Kasumi-1 (cell line): Measurements from ENCODE around the gene HTR4.
"Not testable (repeated sequence)": the region's sequence is repeated elsewhere in the genome, so short reads cannot be mapped to it uniquely, and the experiment has no call there.

Source experiments
- DNase-seq, 2 experiments: peaks; one replicate each; lab custom pipeline; 2025; lab: John Stamatoyannopoulos, UW

The HTR4 gene

DNA sequence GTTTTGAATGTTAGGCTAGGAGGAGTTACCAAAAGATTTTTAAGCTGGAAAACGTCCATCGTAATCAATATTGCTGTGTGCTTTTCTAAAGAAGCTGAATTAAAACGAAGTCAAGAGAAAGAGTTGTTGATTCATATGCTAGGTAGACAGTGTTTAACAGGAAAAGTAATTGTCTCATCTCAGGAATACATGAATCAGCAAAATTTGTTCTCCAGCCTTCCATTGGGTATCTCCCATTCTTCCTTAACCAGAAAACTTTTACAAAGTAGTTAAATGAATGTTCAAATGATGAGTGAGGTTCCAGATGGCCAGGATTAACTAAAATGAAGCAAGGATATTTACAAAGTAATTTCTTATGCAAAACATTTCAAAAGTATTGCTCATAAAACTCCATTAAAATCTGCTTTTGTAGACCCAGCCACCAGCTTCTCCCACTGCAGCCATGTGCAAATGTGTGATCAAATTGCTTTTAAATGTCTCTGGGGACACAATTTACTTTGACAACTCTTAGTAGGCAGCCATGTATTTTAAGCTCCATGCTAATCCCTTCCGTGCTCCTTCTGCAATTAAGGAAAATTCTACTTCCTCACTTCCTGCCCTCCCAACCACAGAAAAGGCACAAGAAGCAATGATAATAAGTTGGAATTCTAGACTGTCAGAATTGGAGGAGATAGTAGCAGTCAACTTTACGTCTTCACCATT is 121.2 kb downstream of the HTR4 start:
- DNase-seq = no peak

DNA sequence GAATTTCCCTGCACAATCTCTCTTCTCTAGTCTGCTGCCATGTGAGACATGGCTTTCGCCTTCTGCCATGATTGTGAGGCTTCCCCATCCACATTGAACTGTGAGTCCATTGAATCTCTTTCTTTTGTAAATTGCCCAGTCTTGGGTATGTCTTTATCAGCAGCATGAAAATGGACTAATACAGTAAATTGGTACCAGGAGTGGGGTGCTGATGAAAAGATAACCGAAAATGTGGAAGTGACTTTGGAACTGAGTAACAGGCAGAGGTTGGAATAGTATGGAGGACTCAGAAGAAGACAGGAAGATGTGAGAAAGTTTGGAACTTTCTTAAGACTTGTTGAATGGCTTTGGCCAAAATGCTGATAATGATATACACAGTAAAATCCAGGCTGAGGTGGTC is 124.9 kb downstream of the HTR4 start:
- not testable (repeated sequence) for DNase-seq

DNA sequence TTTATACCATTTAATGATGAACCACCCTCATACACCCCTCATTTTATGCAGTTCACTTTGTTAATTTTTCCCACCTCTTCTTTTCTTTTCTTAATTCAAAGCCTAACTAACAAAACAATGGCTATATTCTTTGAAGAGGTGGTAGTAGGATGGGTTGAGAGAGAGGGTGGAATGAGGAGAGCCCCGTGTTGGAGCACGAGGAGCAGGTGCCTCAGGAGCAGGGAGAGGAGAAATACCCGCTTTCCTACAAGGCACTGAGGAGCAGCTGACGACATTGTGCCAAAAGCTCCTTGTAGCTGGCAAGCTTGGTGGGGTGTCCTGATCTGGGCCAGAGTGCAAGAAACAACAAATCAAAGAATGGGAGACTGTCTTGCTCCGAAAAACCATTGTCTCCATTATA is 129.6 kb downstream of the HTR4 start:
- DNase-seq = no peak

DNA sequence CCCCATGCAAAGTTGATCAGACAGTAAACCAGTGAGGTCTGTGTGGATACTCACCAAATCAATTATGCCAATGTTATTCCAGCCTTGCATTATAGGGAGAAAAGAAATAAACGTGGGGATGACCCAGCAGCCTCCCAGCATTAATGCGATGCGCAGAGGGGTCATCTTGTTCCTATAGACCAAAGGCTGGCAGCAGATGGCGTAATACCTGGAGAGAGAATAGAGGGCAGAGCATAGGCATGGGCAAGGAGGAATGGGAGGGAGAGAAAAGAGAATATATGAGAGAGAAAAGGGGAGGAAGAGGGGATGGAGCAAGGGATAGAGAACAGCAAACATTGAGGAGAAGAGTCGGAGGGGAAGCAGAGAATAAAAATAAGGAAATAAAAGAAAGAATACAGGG is 131.2 kb downstream of the HTR4 start:
- no peak for DNase-seq

DNA sequence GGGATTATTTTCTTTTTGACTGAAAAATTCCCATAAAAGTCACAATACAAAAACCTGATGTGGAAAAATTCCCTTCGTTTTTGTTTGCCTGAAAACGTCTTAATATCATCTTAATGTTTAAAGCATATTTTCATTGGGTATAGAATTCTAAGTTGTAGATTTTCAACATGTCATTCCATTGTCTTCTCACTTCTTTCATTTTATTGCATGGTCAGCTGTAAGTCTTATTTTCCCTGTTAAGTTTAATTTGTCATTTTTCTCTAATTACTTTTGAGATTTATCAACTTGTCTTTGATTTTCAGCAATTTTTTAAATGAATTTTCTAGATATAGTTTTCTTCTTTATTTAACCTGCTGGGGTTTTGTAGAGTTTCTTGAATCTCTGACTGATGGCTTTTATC is 138.9 kb downstream of the HTR4 start:
- no peak for DNase-seq

DNA sequence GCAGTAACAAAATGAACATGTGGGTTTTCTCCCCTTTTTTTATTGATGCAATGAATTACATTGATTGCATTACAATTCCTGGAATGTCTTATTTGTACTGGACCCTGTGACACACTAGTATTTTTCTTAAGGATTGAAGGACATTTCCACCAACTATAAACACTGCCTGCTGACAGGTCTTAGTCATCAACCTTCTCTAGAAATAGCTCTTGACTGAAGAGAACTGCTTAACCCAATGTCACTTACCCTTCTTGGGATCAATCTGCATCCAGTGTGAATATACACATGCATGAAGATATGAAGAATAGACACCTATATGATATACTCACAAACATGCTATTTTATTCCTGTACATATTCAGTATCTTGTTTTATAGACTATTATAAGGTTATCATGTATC is 140.0 kb downstream of the HTR4 start:
- DNase-seq = no peak

DNA sequence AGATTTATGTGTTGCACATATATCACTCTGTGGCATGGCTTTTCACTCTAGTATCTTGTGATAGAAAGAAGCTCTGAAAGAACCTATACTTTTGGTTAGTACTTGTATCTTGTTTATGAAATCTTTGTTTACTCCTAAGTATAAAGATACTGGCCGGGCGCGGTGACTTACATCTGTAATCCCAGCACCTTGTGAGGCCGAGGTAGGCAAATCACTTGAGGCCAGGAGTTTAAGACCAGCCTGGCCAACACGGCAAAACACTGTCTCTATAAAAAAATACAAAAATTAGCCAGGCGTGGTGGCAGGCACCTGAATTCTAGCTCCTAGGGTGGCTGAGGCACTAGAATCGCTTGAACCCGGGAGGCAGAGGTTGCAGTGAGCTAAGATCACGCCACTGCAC is 141.8 kb downstream of the HTR4 start:
- DNase-seq = no peak

DNA sequence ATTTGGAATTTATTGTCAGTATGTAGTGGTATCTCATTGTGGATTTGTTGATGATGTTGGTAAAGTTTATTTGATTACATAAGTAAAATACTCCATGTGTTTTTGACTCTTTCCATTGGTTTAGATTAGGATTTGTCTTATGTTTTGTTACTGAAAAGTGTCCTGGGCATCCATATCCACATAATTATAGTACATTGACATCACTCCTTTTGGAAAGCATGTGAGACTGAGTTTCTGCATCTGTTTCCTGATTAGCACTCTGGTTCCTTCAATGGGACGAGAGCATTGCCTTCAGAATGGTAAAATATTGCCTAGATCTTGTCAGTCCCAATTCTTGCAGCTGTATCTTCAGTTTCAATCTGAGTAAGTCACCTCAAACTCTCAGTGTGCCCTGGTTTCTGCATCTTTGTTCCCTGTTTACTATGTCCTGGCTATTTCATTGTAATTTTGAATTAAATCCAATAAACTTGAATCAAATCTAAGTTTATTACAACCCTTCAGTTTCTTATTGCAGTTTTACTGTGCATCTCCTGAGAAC is 142.4 kb downstream of the HTR4 start:
- no peak for DNase-seq

DNA sequence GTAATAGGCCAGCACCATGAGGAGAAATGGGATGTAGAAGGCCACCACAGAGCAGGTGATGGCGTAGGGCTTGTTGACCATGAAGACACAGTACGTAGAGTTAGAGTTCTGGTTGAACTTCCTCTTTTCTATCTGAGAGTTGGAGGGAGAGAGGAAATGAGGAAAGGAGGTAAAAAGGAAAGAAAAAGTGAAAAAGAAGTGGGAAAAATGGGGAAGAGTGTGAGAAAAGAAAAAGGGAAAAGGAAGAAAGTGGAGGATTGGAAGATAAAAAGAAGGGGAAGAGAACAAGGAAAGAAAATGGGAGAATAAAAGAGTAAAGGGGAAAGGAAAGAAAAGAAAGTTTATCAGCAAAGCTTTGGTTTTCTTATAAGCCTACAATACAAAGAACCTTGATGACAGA is 144.4 kb downstream of the HTR4 start:
- no peak for DNase-seq

DNA sequence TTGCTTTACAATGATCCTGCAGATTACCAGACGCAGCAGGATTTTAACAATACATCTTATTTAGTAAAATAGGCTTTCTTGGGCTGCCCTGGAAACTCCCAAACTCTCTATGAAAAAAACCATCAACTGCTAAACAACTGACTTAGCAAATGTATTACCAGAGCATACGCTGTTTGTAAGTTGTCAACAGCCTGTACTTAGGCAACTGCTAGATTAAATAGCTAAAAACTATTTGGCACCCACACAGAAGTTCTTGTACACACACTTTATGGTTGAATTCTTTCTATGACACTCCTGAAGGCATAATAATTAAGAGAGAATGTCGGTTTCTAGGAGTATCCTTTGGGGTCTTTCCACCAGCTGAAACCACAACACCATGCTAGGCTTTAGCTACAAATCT is 146.7 kb downstream of the HTR4 start:
- DNase-seq = no peak

DNA sequence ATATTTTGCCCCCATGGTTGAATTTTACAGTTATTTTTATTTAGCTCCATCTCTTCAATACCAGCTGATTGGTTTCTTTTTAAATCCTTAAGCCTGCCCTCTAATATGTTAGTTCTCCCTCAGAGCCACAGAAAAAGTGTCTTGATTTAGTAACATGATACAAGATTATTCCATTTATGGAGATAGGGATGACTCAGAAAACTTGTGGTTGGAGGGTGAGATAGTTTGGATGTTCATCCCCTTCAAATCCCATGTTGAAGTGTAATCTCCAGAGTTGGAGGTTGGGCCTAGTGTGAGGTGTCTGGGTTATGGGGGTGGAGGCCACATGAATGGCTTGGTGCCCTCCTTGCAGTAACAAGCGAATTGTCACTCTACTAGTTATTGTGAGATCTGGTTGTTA is 154.9 kb downstream of the HTR4 start:
- DNase-seq = no peak

DNA sequence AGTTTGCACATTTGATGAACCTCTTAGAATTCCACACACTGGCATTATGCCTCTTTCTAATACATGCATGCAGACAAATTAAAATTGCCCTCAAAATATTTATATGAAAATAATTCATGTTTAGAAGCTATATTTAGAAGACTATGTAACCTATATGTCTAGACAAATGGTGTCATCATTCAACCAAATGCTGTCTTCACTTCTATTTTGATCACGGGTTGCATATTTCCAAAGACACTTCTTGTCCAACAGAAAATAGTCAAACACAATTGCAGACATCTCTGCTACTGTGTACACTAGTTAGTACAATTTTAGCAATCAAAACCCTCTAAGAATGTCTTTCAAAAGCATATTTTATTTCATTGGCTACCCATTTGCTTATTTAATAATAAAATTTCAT is 156.6 kb downstream of the HTR4 start:
- DNase-seq = no peak

DNA sequence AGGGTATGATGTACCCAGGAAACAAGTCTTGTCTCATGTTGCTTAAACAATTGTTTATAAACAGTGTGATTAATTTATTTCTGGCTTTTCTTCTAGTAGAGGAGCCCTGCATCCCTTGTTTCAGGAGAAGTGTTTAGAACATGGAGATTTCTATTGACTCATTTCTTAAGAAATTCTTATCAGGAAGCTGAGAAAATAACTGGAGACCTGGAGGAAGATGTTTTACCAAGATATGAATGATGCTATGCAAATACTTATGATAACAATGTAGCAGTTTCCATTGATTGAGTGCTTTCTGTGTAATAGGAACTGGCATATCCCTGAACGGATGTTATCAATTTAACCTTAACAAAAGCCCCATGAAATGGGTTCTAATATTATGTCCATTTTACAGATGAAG is 162.0 kb downstream of the HTR4 start:
- DNase-seq = no peak

DNA sequence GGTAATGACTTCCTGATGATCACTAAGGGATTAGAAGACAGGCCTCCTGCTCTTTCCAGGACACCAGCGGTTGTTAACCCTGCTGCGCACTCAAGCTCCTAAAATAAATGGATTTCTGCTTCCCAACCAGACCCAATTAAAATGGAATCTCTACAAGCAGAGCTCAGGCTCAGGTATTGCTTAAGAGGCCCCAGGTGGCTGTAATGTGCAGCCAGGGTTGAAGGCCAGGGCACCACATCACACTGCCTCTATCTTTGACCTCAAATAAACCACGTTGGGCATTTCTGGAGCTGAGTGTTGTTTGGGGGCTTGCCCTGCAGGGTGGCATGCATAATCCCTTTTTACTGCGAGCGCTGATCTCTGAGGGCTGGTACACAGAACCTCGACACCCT is 162.5 kb downstream of the HTR4 start:
- DNase-seq = no peak

DNA sequence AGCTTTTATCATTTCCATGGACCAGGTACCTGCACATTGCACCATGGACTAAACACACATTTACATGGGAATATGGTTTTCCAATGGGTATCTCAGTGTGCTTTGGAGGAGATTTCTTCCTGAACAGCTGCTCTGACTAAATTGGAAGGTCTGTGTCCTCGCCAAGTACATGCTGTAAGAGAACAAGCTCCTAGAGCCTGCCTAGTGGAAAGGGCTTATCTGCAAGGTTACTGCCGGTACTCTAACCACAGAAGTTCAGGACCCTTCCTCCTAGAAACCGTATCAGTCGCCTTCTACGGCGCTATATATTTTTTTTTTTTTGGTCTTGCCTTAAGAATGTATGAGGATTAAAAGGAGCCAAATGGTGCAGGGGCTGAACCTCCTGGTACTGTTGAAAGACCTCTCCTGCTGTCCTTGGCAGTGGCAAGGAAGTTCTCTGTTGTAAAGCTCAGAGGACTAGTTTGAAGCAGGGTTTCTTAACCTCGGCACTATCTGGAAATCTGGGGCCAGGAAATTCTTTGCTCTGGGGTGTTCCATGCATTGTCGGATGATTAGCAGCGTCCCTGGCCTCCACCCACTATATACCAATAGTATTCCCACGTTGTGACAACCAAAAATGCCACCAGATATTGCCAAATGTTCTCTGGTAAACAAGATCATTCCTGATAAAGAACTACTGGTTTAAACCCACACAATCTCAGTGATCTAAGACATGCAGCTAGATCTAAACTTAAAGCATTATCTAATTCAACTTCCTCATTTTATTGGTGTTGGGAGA is 163.1 kb downstream of the HTR4 start:
- peak; percentile 15 to 32 for DNase-seq

DNA sequence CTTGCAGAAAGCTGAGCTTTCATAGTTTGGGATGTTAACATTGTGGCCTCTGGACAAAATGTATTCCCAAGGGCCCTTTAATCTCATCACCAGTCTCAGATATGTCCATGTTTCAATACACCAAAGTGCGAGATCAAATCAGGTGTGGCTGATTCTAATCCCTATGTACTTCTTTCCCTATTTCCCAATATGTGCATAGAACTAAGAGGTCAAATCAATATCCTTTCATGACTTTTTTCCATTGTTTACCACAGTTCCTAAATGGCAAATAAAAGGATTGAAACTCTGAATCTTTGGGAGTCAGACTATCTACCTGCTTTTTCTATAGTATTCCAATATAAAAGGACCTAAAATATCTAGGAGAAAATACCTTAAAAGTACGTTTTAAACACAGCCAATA is 165.6 kb downstream of the HTR4 start:
- DNase-seq = no peak

DNA sequence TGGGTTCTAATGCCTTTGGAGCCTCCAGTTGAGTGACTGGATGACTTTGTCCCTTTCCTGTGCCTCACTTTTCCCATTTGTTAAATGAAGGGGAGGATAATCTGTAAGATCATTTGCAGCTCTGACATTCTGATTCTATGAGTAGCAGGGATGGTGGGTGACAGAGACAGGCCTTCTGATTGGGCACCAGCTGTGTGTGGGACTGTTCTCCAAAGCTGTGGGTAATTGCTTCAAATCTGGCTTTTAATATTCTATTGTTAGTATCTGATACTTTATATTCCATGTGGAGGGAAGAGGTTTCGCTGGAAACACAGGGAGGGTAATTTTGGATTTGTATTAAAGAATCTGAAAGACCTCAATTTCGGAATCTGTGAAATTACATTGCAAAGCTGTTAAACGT is 167.9 kb downstream of the HTR4 start:
- no peak for DNase-seq

DNA sequence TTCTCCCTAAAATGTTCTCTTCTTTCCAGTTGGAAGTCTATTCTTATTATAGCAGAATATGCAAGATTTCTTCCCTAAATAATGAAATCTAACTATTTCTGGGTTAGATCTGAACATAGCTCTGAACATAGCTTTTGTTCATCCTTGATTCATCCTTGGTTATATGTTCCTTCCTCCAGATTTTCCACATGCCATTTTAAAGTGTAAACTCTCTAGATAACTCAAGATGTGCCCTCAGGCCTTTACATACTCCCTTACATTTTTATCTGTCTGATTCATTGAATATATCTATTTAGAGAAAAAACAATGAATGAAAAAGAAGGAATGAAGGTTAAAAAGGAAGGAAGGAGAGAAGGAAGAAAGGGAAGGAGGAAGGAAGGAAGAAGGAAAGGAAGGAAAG is 169.7 kb downstream of the HTR4 start:
- no peak for DNase-seq

DNA sequence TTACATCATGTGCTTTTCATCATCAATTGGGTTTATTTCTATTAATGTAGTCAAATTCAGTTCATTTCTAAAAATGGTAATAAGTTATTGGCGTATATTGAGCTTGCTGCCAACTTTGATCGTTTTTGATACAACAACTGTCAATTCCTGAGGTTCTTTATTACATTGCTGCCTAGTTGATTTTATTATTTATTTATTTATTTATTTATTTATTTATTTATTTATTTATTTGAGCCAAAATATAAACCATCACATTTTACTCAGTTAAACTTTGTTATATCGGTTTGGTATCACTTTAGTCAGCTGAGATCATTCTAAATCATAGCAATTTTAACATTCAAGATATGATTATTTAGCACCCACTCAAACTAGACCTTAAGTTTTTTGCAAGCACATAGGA is 170.6 kb downstream of the HTR4 start:
- no peak for DNase-seq

DNA sequence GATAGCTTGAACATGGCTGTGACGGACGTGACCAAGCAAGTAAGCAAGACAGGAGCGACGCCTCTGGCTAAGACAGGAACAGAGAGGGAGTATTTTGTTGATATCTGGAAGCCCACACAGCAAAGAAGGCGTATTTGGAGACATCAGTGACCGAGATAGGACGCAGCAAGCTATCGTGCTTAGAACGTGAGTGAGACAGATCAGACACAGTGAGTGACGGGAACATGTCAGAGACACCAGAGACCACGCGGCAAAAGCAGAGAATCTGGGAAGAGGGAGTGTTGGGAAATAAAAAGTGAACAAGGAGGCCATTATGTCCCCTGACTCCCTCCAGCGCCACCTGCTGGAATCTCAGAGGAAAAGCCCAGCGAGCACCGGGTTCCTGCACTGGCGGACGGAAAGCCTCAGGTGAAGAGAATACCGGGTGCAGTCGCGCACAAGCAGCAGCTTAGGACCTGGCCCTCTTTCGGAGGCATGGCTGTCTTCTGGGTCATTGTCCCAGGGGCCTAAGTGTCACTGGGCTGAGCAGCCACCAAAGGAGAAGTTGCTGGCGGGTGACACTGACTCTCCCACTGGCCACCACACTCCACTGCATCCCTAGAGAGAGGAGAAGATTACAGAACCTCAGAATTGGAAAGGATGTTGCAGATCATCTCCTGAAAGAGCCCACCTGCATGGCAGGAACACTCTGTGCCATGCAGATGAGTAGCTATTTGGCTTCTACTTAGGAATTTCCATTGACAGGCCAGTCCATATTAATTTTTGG is 171.4 kb downstream of the HTR4 start:
- DNase-seq = peak; percentile 63 to 71

DNA sequence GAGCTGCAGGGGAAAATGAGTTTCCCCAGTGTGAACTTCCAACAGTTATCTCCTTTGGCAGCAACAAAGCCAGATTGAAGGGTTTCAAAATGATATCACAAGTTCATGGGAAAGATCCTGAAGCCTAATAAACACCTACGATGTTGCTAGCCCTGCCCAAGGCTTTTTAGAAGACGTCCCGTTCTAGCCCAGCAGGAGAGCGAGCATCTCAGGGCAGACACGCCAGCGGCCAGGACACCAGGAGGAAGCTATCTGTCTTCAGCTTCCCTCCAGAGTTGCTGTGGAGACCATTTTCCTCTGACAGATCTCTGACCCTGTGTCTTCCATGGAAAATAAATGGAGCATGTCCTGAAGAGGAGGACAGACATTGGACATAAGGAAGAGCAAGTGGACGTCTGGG is 172.1 kb downstream of the HTR4 start:
- DNase-seq = no peak

DNA sequence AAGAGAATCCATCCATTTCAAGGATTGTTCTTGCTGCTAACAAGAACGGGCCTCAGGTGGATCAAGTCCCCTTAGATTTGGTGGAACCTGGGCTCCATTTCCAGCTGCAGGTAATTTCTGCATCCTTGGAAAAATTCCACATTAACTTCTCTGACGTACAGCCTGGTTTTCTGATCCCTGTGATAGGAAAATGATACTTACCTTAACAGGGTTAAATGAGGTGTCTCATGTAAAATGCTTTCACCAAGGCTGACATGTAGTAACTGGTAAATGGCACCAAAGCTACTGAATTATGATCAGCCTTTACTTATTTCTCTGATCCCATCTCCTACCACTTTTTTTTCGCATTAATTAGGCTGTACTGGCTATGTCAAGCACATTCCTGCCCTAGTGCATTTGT is 176.9 kb downstream of the HTR4 start:
- no peak for DNase-seq

DNA sequence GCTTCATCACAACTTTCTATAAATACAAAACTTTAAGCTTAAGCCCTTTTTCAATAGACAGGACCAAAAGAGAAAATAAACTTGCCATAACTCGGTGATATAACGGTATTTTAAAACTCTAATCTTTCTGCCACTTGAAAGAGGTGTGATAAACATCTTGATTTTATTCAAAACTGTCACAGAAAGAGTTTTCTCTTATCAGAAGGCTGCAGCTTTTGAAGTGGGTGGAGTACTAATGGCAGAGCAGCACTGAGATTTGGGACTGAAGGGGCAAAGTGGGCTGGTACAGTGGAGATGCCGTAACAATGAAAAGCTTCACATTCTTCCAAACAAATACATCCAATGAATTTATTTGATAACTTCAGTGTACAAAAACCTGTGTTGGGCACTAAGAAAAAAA is 178.0 kb downstream of the HTR4 start:
- no peak for DNase-seq
